GM12864 (cell line): Measurements from ENCODE around the gene GRK2.

ENCODE experiments used
- DNase-seq: peaks from one replicate; pipeline ENCODE4 v3.0.0-alpha.2; 2011; ENCODE audit warnings: low read depth
- H3K4me3 ChIP-seq: 2 replicates; pipeline ENCODE4 v1.5.1; 2011; ENCODE audit warnings: mild to moderate bottlenecking, low read depth, low read length, control low read depth
- CTCF ChIP-seq: IDR thresholded peaks from 2 replicates; pipeline ENCODE4 v1.5.1; 2011; ENCODE audit warnings: low read depth, mild to moderate bottlenecking, moderate library complexity, low read length, control low read depth, inconsistent platforms; ENCODE audit errors: missing control alignments

The GRK2 gene

GRCh38 chr11:67309166-67309565 is 42.9 kb downstream of the GRK2 start:
- no peak for DNase-seq
- H3K4me3 ChIP-seq, result no peak overlapping the region
- no peak for TF ChIP-seq CTCF

GRCh38 chr11:67309661-67310061 is 43.4 kb downstream of the GRK2 start:
- H3K4me3 ChIP-seq, result no peak overlapping the region
- no peak for TF ChIP-seq CTCF
- no peak for DNase-seq

GRCh38 chr11:67310246-67311050 is 44.2 kb downstream of the GRK2 start:
- TF ChIP-seq CTCF, result no peak
- no peak for DNase-seq
- no peak overlapping the region for H3K4me3 ChIP-seq

- no peak for DNase-seq
- TF ChIP-seq CTCF, result no peak
- no peak overlapping the region for H3K4me3 ChIP-seq
These were observed 44.8 kb downstream of the GRK2 start for GRCh38 chr11:67311051-67311555.

- no peak for DNase-seq
- TF ChIP-seq CTCF, result no peak
- no peak overlapping the region for H3K4me3 ChIP-seq
These were observed 45.3 kb downstream of the GRK2 start for GRCh38 chr11:67311556-67312082.

GRCh38 chr11:67312187-67313021 is 46.1 kb downstream of the GRK2 start:
- no peak overlapping the region for H3K4me3 ChIP-seq
- DNase-seq, result no peak
- no peak for TF ChIP-seq CTCF
